UCSD-AML1 (cell line): ENCODE data around the gene DNMT3A.
"Not testable (repeated sequence)": the region's sequence is repeated elsewhere in the genome, so short reads cannot be mapped to it uniquely, and the experiment has no call there.

Source experiments
- DNase-seq: peaks from one replicate; lab custom pipeline; 2025; ENCODE audit not compliant: unreplicated experiment; lab: John Stamatoyannopoulos, UW

Gene DNMT3A

DNA sequence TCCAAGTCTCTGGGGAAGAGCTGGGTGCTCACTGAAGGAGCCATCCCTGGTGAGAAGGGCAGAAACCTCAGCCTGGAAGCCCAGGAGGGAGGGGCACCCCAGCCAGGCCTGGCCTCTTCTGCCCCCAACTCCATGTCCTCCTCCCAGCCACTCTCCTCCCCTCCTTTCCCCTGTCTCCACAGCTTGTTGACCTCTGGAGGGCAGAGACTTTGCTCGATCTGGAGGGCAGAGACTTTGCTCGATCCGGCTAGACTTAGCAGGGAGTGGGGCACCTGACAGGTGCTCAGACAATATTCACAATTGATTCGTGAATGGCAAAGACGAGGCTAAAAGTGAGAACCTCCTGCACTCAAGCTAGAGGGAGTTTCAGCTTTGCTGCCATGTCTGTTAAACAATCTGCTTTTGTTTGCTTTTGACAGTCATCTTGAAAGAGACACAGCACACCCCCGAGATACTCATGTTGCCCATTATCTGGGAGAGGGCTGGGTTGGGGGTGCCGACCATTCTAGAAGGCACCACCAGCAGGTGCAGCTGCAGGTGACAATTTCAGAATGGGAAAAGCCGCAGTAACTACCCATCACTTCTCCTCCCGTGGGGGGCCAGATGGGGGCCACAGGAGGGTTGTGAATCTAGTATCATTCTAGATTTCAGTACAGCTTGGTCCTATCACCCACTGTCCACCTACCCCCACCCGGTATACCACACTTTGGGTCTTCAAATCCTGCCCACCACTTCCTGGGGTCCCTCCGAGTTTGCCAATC lies 54.8 kb downstream of the DNMT3A start:
- no peak for DNase-seq

GRCh38 chr2:25286025-25286400 lies 55.7 kb downstream of the DNMT3A start:
- DNase-seq: peak; percentile 68

DNA sequence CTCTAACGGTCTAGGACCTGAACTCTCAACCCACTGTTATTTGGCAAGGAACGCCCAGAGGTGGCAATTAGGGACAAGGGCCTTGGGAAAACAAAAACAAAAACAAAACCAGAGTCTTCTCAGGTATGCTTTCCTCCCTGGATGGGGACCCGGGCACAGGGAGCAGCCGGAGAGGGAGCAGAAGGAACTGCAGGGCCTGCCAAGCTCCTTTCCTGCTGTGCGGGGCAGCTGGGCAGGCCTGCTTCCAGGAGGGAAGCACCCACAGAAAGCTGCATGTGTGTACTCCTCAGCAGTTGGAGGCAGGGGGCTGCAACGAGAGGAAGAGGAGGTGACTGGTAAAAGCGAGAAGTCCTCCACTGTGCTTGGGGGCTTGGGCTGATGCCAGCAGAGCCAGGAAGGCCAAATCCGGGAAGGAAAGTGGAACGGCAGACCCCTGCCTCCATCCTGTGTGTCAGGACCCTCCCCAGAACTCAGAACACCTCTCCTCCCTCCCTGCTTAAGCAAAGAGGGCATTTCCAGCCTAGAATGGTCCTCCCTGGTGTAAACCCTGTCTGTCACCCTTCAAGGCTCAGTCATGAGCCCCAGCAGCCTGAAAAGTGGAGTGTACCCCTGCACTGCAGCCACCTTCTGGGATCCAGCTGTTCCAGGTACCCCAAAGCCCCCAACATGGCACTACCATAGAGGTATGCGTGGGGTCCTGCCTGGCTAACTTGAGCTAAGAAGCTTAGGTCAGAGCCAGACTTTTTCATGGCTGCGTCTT lies 56.3 kb downstream of the DNMT3A start:
- DNase-seq: no peak

DNA sequence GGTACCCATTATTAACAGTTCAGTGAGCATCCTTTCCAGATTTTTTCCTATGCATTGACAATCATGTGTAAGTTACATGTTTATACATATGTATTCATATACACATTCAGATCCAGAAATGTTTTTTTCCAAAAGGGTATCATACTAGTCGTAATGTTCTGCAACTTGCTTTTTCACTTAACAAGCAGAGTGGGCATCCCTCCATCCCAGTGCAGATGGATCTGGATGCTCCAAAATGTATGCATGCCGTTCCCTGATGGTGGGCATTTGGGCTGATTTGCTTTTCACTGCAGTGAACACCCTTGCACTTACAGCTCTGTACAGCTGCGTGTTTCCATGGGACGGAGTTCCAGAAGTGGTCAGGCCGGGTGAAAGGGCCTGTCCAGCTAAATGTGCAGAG lies 57.0 kb downstream of the DNMT3A start:
- DNase-seq: no peak

- DNase-seq: no peak
These were observed 57.8 kb downstream of the DNMT3A start for GRCh38 chr2:25283921-25284320.

GRCh38 chr2:25281941-25282340 lies 59.8 kb downstream of the DNMT3A start:
- DNase-seq: no peak

DNA sequence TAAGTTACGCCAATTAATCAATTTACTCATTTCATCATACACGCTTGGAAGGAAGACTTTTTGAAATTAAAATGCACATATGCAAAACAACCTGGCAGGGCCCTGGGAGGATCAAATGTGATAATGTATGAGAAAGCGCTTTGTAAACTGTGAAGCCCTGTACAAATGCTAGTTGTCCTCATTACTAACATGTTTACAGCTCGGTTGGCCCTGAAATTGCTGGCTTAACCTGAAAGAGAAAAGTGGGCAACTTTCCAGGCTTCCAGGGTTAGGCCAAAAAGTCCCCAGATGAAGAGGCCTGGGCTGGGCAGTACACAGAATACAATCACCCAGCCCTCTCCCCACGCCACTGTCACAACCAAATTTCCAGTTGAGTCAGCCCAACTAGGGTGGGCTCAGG lies 60.2 kb downstream of the DNMT3A start:
- no peak for DNase-seq

GRCh38 chr2:25280051-25280687 lies 61.6 kb downstream of the DNMT3A start:
- no peak for DNase-seq

- DNase-seq: peak; percentile 69
These were observed 62.6 kb downstream of the DNMT3A start for GRCh38 chr2:25279091-25279651.

GRCh38 chr2:25276569-25277465 lies 64.9 kb downstream of the DNMT3A start:
- DNase-seq: no peak

- DNase-seq: no peak
These were observed 66.2 kb downstream of the DNMT3A start for GRCh38 chr2:25275575-25275965.

GRCh38 chr2:25274868-25275574 lies 66.7 kb downstream of the DNMT3A start:
- peak; percentile 57 for DNase-seq

GRCh38 chr2:25273985-25274535 lies 67.7 kb downstream of the DNMT3A start:
- DNase-seq: no peak

- DNase-seq: not testable (repeated sequence)
These were observed 69.0 kb downstream of the DNMT3A start for GRCh38 chr2:25272705-25273104.

- no peak for DNase-seq
These were observed 71.7 kb downstream of the DNMT3A start for GRCh38 chr2:25270061-25270460.

DNA sequence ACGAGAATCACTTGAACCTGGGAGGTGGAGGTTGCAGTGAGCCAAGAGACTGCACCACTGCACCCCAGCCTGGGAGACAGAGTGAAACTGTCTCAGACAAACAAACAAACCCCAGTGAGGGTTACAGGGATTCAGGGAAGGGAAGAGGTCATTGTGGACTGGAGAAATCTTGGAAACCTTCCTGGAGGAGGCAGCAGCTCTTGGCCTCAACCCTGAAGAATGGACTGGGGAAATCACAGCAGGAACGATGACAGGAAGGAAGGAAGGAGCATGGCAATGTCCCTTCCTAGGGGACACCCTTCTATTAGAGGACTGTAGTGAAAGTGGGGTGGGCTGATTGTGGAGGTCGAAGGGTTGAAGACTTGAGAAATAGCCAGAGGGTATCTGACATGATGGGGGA lies 72.5 kb downstream of the DNMT3A start:
- no peak for DNase-seq

- no peak for DNase-seq
These were observed 73.6 kb downstream of the DNMT3A start for GRCh38 chr2:25268139-25268538.

DNA sequence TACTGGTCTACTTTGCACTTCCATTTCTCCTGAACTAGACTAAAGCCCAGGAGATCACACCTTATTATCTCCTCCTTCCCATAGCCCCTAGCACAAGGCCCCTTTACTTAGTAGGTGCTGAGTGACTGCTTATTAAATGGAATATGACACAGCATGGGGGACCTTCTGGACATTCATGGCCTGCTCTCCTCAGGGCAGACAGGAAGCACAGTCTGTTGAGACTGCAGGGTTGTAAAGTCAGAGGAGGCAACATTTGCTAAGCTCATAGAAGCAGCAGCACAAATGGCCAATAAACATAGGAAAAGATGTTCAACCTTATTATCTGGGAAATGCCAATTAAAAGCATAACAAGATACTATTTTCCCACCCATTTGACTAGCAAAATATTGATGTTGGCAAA lies 75.3 kb downstream of the DNMT3A start:
- no peak for DNase-seq

GRCh38 chr2:25265802-25266201 lies 75.9 kb downstream of the DNMT3A start:
- DNase-seq: no peak

GRCh38 chr2:25265001-25265400 lies 76.7 kb downstream of the DNMT3A start:
- DNase-seq: no peak
